GM12872 (cell line): ENCODE measurements around the gene MT4.

Experiments
- TF ChIP-seq, protein P1 (sequence below): IDR thresholded peaks from 3 replicates; pipeline ENCODE4 v1.5.1; 2011; ENCODE audit warnings: low read depth, mild to moderate bottlenecking, low read length, moderate library complexity; ENCODE audit not compliant: insufficient read depth

Gene MT4

GRCh38 chr16:56610609-56611111 is 45.8 kb downstream of the MT4 start:
- TF ChIP-seq, protein P1, sequence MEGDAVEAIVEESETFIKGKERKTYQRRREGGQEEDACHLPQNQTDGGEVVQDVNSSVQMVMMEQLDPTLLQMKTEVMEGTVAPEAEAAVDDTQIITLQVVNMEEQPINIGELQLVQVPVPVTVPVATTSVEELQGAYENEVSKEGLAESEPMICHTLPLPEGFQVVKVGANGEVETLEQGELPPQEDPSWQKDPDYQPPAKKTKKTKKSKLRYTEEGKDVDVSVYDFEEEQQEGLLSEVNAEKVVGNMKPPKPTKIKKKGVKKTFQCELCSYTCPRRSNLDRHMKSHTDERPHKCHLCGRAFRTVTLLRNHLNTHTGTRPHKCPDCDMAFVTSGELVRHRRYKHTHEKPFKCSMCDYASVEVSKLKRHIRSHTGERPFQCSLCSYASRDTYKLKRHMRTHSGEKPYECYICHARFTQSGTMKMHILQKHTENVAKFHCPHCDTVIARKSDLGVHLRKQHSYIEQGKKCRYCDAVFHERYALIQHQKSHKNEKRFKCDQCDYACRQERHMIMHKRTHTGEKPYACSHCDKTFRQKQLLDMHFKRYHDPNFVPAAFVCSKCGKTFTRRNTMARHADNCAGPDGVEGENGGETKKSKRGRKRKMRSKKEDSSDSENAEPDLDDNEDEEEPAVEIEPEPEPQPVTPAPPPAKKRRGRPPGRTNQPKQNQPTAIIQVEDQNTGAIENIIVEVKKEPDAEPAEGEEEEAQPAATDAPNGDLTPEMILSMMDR: no peak

- TF ChIP-seq, protein P1: no peak
Measured at GRCh38 chr16:56611281-56611833, 46.5 kb downstream of the MT4 start.

- TF ChIP-seq, protein P1: no peak
Measured at GRCh38 chr16:56613706-56614105, 48.8 kb downstream of the MT4 start.

- TF ChIP-seq, protein P1: no peak
Measured at GRCh38 chr16:56614549-56614991, 49.7 kb downstream of the MT4 start.

DNA sequence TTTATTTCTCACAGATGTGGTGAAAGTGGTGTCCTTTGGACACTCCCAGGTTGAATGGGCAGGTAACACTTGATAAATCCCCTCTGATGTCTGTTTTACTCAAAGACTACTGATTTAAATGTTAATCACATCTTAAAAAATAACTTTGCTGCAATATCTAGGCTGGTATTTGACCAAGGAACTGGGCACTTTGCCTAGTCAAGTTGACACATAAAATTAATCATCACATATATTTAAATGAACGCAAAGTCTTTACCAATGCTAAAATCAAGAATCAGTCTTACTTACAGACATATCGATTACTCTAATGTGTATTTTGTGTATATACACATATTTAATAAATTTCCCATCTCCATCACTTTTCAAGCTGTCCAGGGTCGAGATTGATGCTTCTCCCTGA is 50.5 kb downstream of the MT4 start:
- TF ChIP-seq, protein P1: no peak

DNA sequence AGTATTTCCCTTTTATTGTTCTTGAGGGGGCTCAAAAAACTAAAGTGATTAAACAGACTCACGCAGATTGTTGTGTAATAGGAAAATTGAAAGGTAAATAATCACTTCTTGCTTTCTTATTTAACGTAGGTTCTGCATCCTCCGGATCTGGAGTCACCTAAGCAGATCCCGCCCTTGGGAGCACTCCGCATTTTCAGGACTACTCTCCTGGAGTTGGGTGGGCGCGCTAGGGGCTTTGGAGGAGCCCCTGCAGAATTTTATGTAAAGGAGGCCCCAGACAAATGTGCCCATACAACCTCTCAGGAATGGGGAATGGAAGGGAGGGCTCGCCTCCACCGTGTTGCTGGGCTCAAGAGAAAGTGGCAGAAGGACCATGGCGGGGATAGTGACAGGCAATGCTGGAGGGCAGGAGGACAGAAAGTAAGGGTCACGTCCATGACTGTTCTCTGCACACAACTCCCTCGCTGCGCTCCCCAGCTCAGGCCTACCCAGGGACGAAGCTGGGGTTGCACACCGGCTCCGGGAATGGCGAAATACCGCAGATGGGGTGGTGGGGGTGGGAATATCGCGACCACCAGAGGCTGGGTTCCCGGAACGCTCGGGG is 51.8 kb downstream of the MT4 start:
- TF ChIP-seq, protein P1: no peak

DNA sequence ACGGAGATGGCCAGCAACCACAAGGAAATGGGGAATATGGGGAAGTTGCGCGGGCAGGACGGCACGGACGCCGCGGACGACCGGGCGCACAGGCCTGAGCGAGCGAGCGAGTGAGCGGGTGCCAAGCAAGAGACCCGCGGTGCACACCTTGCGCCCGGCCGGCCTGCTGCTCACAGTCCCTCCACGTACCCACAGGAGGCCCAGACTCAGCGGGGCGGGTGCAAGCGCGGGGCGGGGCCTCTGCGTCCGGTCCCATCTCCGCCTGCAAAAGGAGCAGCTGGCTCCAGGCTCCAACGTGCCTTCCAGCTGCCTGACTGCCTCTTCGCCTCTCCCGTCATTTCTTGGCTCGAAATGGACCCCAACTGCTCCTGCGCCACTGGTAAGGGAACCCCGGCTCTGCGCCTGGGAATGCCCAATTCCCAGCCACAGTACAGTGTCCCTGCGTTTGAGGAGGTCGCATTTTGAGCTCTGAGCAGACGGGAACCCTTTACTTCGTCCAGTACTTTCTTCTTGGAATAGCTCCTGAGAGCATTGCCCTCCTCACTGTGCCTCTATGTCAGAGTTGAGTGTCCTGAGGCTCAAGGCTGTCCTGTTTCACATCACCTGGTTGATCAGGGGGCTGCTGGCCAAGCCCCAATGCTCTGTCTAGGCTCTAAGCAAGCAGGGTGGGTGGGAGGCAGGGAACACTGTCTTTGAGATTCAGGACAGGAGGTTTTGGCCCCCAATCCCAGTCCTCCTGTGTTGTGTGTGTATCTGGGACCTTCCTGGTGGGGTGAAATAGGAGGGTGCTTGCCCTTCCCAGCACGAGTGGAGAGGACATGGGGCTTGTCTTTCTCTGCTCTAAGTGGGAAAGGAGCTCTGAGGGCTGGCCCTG is 52.6 kb downstream of the MT4 start:
- TF ChIP-seq, protein P1: no peak
